Activated CD8-positive, alpha-beta memory T cell treated with anti-CD3 and anti-CD28 coated beads, Interleukin-2, amount 50 U/mL, for 24 hours (primary cell): ENCODE results near the gene FOSB.

Source experiments
- DNase-seq: peaks from one replicate; pipeline ENCODE4 v3.0.0-alpha.2; 2020; ENCODE audit errors: extremely low read depth

Gene FOSB

GRCh38 chr19:45484273-45484945 lies 16.6 kb downstream of the FOSB start:
- no peak for DNase-seq

GRCh38 chr19:45485305-45486077 lies 17.7 kb downstream of the FOSB start:
- peak; percentile 95 for DNase-seq

- no peak for DNase-seq
These were observed 20.9 kb downstream of the FOSB start for GRCh38 chr19:45488708-45489107.

- no peak for DNase-seq
These were observed 21.5 kb downstream of the FOSB start for GRCh38 chr19:45489216-45489855.

- DNase-seq: no peak
These were observed 24.4 kb downstream of the FOSB start for GRCh38 chr19:45492137-45492626.

GRCh38 chr19:45492627-45493470 lies 25.1 kb downstream of the FOSB start:
- DNase-seq: no peak

GRCh38 chr19:45494261-45494916 lies 26.6 kb downstream of the FOSB start:
- no peak for DNase-seq

- no peak for DNase-seq
These were observed 27.4 kb downstream of the FOSB start for GRCh38 chr19:45495178-45495577.

GRCh38 chr19:45496349-45496953 lies 28.7 kb downstream of the FOSB start:
- no peak for DNase-seq

- DNase-seq: no peak
These were observed 30.0 kb downstream of the FOSB start for GRCh38 chr19:45497791-45498190.

- no peak for DNase-seq
These were observed 30.8 kb downstream of the FOSB start, which contains the start of gene PPM1N for GRCh38 chr19:45498411-45499195. PPM1N (plus strand) TSS chr19:45498443; CDS start chr19:45498473, 30 bp downstream.

- DNase-seq: no peak
These were observed 31.7 kb downstream of the FOSB start for GRCh38 chr19:45499196-45500180.

- no peak for DNase-seq
These were observed 33.3 kb downstream of the FOSB start for GRCh38 chr19:45500918-45501729.

GRCh38 chr19:45501730-45502014 lies 33.9 kb downstream of the FOSB start:
- no peak for DNase-seq

GRCh38 chr19:45502111-45502510 lies 34.3 kb downstream of the FOSB start:
- no peak for DNase-seq

- DNase-seq: no peak
These were observed 36.1 kb downstream of the FOSB start for GRCh38 chr19:45503909-45504308.

- no peak for DNase-seq
These were observed 37.6 kb downstream of the FOSB start for GRCh38 chr19:45505151-45505995.
